ENCODE results near the gene ASPRV1. TPM values are rescaled to one million over a fixed set of nuclear protein-coding genes. Genes with fewer than 3 reads are reported as not detected.
"Not testable (repeated sequence)": the region's sequence is repeated elsewhere in the genome, so short reads cannot be mapped to it uniquely, and the experiment has no call there.

ASPRV1 gene
- total and polyA plus RNA-seq, 10 of the 15 experiments (the other 5 are each of a cell fraction or from before 2014, with no cell fraction given): 0.11 to 1.1 (median 0.33) TPM

GRCh38 chr2:69950671-69951070 is 10.8 kb downstream of the ASPRV1 start:
- BruUV-seq (replicated peaks); H3K79me2 ChIP-seq (ENCODE audit: control insufficient read depth, insufficient read depth, low read length); H3K4me3 ChIP-seq; H3K27ac ChIP-seq (ENCODE audit: control insufficient read depth, insufficient read depth); H3K9ac ChIP-seq (ENCODE audit: control insufficient read depth, insufficient read depth, low read length); H3K9me3 ChIP-seq (replicated peaks; ENCODE audit: control insufficient read depth, insufficient read depth, low read length); CTCF ChIA-PET; ATAC-seq; intact Hi-C loops (cut with micrococcal nuclease; ENCODE audit: unreplicated experiment); DNase-seq (ENCODE audit: low read depth, low spot score); H4K20me1 ChIP-seq (ENCODE audit: control insufficient read depth, insufficient read depth); in situ Hi-C loops (cut with MboI); H3K4me2 ChIP-seq (ENCODE audit: control insufficient read depth, insufficient read depth); FAIRE-seq; H3K27me3 ChIP-seq (replicated peaks in 1 of 2; ENCODE audit: control insufficient read depth in 2 of 2, insufficient read depth in 2 of 2, low read length in 1 of 2); POLR2A ChIA-PET; H2AFZ ChIP-seq (ENCODE audit: control insufficient read depth, low read depth, low read length); H3K36me3 ChIP-seq (ENCODE audit: control insufficient read depth in 2 of 2, insufficient read depth in 2 of 2, low read length in 1 of 2); RAD21 ChIA-PET (ENCODE audit: unreplicated experiment); SMC1A ChIA-PET (ENCODE audit: uncharacterized antibody, unreplicated experiment): not testable (repeated sequence)
- WGBS (ENCODE audit: insufficient coverage, insufficient replicate concordance, low lambda C conversion rate, missing lambda C conversion rate): 85% methylated on average over 3 of the region's 3 CpGs
- peaks cover 13% of the 10 kb centered on the region for H3K4me1 ChIP-seq (ENCODE audit: control insufficient read depth, insufficient read depth, low read length)

- Histone ChIP-seq H3K4me2 (ENCODE audit: control insufficient read depth, insufficient read depth) (no peak overlapping the region), H3K4me3 (no peak overlapping the region), H2AFZ (ENCODE audit: control insufficient read depth, low read depth, low read length) (no peak overlapping the region), H3K9ac (ENCODE audit: control insufficient read depth, insufficient read depth, low read length) (no peak overlapping the region), H3K27ac (ENCODE audit: control insufficient read depth, insufficient read depth) (no peak overlapping the region), H4K20me1 (ENCODE audit: control insufficient read depth, insufficient read depth) (no peaks in the 10 kb centered on the region), H3K27me3 (replicated peaks in 1 of 2; ENCODE audit: control insufficient read depth in 2 of 2, insufficient read depth in 2 of 2, low read length in 1 of 2) (no peaks in the 10 kb centered on the region), H3K36me3 (ENCODE audit: control insufficient read depth in 2 of 2, insufficient read depth in 2 of 2, low read length in 1 of 2) (no peaks in the 10 kb centered on the region), H3K9me3 (replicated peaks; ENCODE audit: control insufficient read depth, insufficient read depth, low read length) (no peaks in the 10 kb centered on the region), H3K4me1 (ENCODE audit: control insufficient read depth, insufficient read depth, low read length) (peaks cover 13% of the 10 kb centered on the region), H3K79me2 (ENCODE audit: control insufficient read depth, insufficient read depth, low read length) (no peaks in the 10 kb centered on the region)
- intact Hi-C loops (cut with micrococcal nuclease; ENCODE audit: unreplicated experiment) (no loop called here), in situ Hi-C loops (cut with MboI) (no loop called here)
- CTCF ChIA-PET: no interaction called here
- BruUV-seq (replicated peaks): no TSS peak
- RAD21 ChIA-PET (ENCODE audit: unreplicated experiment): no interaction called here
- ATAC-seq (no peak), DNase-seq (ENCODE audit: low read depth, low spot score) (no peak), FAIRE-seq (no peak)
- 60% methylated on average over 5 of the region's 5 CpGs for WGBS (ENCODE audit: insufficient coverage, insufficient replicate concordance, low lambda C conversion rate, missing lambda C conversion rate)
- POLR2A ChIA-PET: no interaction called here
- SMC1A ChIA-PET (ENCODE audit: uncharacterized antibody, unreplicated experiment): no interaction called here
- TF ChIP-seq PAX5 (IDR thresholded peaks at IDR 0.05; ENCODE audit: borderline replicate concordance, low read depth, low read length) (no peak), CREB1 (IDR thresholded peaks at IDR 0.05; ENCODE audit: low read depth) (no peak), EED (IDR thresholded peaks at IDR 0.05; ENCODE audit: low read depth) (no peak), SKIL (IDR thresholded peaks at IDR 0.05; ENCODE audit: low read depth, poor library complexity, severe bottlenecking) (no peak), ZNF592 (IDR thresholded peaks at IDR 0.05) (no peak), CBFB (IDR thresholded peaks at IDR 0.05; ENCODE audit: low read depth) (no peak), NFXL1 (IDR thresholded peaks at IDR 0.05; ENCODE audit: borderline replicate concordance) (no peak), MTA2 (IDR thresholded peaks at IDR 0.05; ENCODE audit: low read depth) (no peak), ZZZ3 (IDR thresholded peaks at IDR 0.05; ENCODE audit: control insufficient read depth, insufficient read length, low read depth) (no peak), ZNF274 (IDR thresholded peaks at IDR 0.05; ENCODE audit: insufficient read depth, insufficient read length) (no peak), RFX5 (IDR thresholded peaks at IDR 0.05; ENCODE audit: low read depth, low read length) (no peak)
Observed at GRCh38 chr2:69950241-69950640, 11.2 kb downstream of the ASPRV1 start.
